ENCODE results near the gene ADGRG6. TPM values are rescaled to one million over a fixed set of nuclear protein-coding genes. Genes with fewer than 3 reads are reported as not detected.
"Not testable (repeated sequence)": the region's sequence is repeated elsewhere in the genome, so short reads cannot be mapped to it uniquely, and the experiment has no call there.

ADGRG6 gene
- total RNA-seq, 2 experiments from 2014 or later = 0.26 to 0.43 TPM

DNA sequence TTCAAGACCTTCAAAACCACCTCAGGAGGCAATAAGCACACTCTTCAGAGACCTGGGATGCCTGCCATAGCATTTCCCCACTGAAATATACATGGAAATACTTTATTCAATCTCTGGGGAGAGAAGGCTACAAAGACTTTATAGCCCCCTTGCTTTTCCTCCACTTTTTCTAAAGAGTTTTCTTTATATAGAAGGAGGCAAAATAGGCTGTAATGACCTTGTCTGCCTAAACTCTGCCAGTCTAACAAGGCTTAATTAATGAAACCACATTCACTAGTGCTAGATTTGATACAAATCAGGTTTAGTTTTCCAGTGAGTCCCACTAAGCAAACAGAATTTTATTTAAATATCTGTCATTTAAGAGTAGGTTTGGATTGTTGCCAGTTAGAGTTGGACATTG, 114.9 kb downstream of the ADGRG6 start:
- Mint-ChIP-seq H3K27me3 (peaks cover 10% of the 10 kb centered on the region), H3K9me3 (ENCODE audit: low read depth) (no peaks in the 10 kb centered on the region), H3K36me3 (ENCODE audit: low read depth) (no peaks in the 10 kb centered on the region), H3K4me3 (no peak overlapping the region), H3K27ac (no peak overlapping the region), H3K4me1 (peaks cover 18% of the 10 kb centered on the region)
- no peak for ATAC-seq
- no peak for DNase-seq
- intact Hi-C loops (cut with DNase I, micrococcal nuclease) = no loop called here
- ChIA-PET POLR2A (interaction anchor here (0.5 kb wide), 1 partner anchor 1129 kb away, joined by 4 read pairs; no protein-coding TSS in a partner anchor), CTCF (no interaction called here)

DNA sequence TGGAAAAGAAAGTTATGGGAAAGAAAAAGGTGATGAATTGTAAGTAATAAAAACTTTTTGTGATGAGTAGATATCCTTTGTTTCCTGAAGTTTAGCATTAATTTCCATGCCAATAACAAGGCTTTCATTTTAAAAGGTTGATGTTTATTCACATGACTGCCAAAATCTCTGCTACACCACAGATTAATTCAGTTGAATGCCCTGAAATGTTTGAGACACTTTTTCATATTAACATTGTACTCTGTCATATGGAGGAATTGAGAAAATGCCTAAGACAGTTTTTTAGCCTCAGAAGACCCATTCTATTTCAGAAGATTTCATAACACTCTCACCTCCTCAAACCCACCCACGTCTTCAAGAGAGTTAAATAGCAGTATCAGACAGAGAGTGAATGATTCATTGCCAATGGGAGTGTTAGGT, 115.5 kb downstream of the ADGRG6 start:
- POLR2A ChIA-PET = no interaction called here
- H3K9me3 Mint-ChIP-seq (ENCODE audit: low read depth) = no peaks in the 10 kb centered on the region
- no peak overlapping the region for H3K4me3 Mint-ChIP-seq
- intact Hi-C loops (cut with DNase I, micrococcal nuclease) = no loop called here
- peaks cover 18% of the 10 kb centered on the region for H3K4me1 Mint-ChIP-seq
- no peak overlapping the region for H3K27ac Mint-ChIP-seq
- no peaks in the 10 kb centered on the region for H3K36me3 Mint-ChIP-seq (ENCODE audit: low read depth)
- ATAC-seq = peak; percentile 26
- peaks cover 6% of the 10 kb centered on the region for H3K27me3 Mint-ChIP-seq
- CTCF ChIA-PET = no interaction called here
- DNase-seq = no peak

DNA sequence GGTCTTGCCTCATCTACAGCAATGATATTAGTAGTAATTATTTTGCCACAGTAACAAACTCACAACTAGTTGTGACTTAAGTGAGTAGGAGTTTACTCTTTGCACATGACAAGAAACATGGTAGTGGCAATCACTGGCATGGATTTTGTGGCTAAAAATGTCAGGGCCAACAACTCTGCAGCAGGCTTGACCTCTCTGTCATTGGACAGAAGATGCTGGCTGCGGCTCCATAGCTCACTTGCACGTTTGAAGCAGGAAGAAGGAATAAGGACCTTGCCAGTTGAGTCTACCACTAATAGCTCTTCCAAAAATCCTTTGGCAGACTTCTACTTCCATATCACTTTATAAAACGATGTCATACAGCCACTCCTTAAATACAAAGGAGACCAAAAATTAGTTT, 117.3 kb downstream of the ADGRG6 start:
- Mint-ChIP-seq H3K27me3 (peaks cover 6% of the 10 kb centered on the region), H3K4me3 (no peak overlapping the region), H3K27ac (no peak overlapping the region), H3K9me3 (ENCODE audit: low read depth) (no peaks in the 10 kb centered on the region), H3K4me1 (peaks cover 9% of the 10 kb centered on the region), H3K36me3 (ENCODE audit: low read depth) (no peaks in the 10 kb centered on the region)
- ATAC-seq (no peak), DNase-seq (no peak)
- CTCF ChIA-PET = no interaction called here
- intact Hi-C loops (cut with DNase I, micrococcal nuclease) = no loop called here
- POLR2A ChIA-PET = no interaction called here

DNA sequence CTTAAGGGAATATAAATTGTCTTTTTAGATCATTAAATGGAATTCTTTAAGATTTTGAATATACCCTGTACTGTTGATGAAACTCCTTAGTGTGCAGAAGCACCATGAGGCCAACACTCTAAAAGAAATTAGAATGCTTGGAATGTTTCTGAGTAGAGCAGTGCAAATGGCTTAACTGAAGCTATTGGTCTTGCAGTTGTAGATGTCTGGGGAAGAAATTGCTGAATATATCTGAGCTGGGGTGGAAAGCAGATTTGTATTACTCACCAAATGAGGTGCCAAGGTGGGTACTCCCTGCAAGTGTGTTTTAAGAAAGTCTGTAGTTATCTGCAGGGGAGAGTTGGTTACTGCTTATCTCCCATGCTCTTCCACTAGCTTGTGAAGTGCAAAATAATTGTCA, 119.0 kb downstream of the ADGRG6 start:
- H3K27ac Mint-ChIP-seq = no peak overlapping the region
- ChIA-PET POLR2A (interaction anchor here (0.5 kb wide), 1 partner anchor 49 kb away, joined by 3 read pairs; no protein-coding TSS in a partner anchor), CTCF (interaction anchor here (0.8 kb wide), 1 partner anchor 54 kb away, joined by 3 read pairs; no protein-coding TSS in a partner anchor)
- no peak overlapping the region for H3K4me3 Mint-ChIP-seq
- H3K4me1 Mint-ChIP-seq = peaks cover 7% of the 10 kb centered on the region
- H3K9me3 Mint-ChIP-seq (ENCODE audit: low read depth) = peaks cover 3% of the 10 kb centered on the region
- intact Hi-C loops (cut with DNase I, micrococcal nuclease) = no loop called here
- no peak for ATAC-seq
- peaks cover 5% of the 10 kb centered on the region for H3K27me3 Mint-ChIP-seq
- no peak for DNase-seq
- peaks cover 2% of the 10 kb centered on the region for H3K36me3 Mint-ChIP-seq (ENCODE audit: low read depth)

DNA sequence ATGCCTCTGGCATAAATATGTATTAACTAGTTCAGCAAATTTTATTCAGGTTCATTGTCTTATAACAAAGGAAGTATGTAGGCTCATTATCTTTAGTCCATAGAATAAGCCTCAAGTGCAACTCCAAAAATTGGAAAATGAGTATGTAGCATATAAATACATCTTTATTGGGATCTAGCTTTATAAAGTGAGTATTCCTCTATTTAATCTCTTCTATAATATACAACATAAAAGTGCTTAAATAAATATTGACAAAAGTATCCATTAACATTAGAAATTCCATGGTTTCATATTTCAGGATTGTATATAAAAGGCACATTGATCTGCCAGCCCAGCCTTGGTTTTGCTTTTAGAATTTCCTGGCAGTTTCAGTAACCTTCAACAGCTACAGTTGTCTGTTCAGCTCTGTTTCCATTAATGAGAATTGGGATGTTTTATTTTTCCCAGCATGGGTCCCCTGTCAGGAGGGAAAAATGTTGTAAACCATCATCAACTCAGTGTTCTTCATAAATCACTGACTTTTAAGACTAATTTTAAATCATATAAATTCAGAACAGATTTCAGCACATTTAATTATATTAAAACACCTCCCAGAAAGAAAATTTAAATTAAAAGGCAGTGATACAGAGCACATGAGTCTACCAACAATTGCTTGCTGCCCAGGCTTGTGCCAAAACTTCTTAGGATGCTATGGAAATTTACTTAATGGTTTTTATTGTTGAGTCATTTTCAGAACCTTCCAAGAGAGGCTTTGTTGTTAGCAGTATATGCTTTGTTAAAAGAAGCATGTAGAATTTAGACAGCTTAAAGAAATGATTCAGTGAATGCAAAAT, 119.7 kb downstream of the ADGRG6 start:
- POLR2A ChIA-PET = no interaction called here
- Mint-ChIP-seq H3K4me3 (no peak overlapping the region), H3K36me3 (ENCODE audit: low read depth) (peaks cover 2% of the 10 kb centered on the region), H3K27ac (no peak overlapping the region), H3K9me3 (ENCODE audit: low read depth) (peaks cover 3% of the 10 kb centered on the region), H3K27me3 (peaks cover 5% of the 10 kb centered on the region), H3K4me1 (peaks cover 7% of the 10 kb centered on the region)
- intact Hi-C loops (cut with DNase I, micrococcal nuclease) = no loop called here
- DNase-seq (no peak), ATAC-seq (no peak)
- CTCF ChIA-PET = interaction anchor here (0.8 kb wide), 1 partner anchor 53 kb away, joined by 3 read pairs; no protein-coding TSS in a partner anchor

DNA sequence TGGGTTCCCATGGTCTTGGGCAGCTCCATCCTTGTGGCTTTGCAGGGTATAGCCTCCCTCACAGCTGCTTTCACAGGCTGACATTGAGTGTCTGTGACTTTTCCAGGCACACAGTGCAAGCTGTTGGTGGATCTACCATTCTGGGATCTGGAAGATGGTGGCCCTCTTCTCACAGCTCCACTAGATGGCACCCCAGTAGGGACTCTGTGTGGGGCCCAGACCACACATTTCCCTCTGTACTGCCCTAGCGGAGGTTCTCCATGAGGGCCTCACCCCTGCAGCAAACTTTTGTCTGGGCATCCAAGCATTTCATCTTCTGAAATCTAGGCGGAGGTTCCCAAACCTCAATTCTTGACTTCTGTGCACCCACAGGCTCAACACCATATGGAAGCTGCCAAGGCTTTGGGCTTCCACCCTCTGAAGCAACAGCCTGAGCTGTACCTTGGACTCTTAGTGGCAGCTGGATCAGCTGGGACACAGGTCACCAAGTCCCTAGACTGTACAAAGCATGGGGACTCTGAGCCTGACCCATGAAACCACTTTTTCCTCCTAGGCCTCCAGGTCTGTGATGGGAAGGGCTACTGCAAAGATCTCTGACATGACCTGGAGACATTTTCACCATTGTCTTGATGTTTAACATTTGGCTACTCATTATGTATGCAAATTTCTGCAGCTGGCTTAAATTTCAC, 124.8 kb downstream of the ADGRG6 start:
- H3K27ac Mint-ChIP-seq; CTCF ChIA-PET; H3K27me3 Mint-ChIP-seq; H3K36me3 Mint-ChIP-seq (ENCODE audit: low read depth); intact Hi-C loops (cut with DNase I, micrococcal nuclease); H3K4me3 Mint-ChIP-seq; DNase-seq; ATAC-seq; POLR2A ChIA-PET; H3K9me3 Mint-ChIP-seq (ENCODE audit: low read depth); H3K4me1 Mint-ChIP-seq: not testable (repeated sequence)

DNA sequence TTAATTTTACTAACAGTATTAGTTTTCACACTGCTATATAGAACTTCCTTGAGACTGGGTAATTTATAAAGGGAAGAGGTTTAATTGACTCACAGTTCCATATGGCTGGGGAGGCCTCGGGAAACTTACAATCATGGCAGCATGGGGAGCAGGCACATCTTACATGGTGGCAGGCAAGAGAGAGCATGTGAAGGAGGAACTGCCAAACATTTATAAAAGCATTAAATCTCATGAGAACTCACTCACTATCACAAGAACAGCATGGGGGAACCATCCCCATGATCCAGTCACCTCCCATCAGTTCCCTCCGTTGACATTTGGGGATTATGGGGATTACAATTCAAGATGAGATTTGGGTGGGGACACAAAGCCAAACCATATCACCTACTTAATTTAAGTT, 126.7 kb downstream of the ADGRG6 start:
- H3K4me1 Mint-ChIP-seq; H3K36me3 Mint-ChIP-seq (ENCODE audit: low read depth); CTCF ChIA-PET; H3K9me3 Mint-ChIP-seq (ENCODE audit: low read depth); intact Hi-C loops (cut with DNase I, micrococcal nuclease); DNase-seq; H3K27ac Mint-ChIP-seq; H3K27me3 Mint-ChIP-seq; H3K4me3 Mint-ChIP-seq; ATAC-seq; POLR2A ChIA-PET: not testable (repeated sequence)

DNA sequence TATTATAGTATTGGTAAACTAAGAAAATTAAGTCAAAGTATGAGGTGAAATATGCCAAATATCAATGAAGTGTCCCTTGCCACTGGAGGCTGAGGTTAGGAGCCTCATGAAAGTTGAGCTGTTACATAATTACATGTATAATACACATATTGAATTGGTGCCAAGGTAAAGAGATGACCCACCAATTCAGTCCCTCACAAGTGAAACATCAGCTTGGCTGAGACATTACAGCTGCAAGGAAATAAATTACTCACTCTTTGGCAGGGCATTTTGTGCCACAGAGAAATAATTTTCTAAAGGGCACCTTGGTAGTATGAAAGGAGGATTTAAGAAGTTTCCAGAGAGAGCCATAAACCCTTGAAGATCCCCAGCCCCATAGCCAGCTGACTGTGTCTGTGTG, 127.4 kb downstream of the ADGRG6 start:
- peaks cover 2% of the 10 kb centered on the region for H3K36me3 Mint-ChIP-seq (ENCODE audit: low read depth)
- intact Hi-C loops (cut with DNase I, micrococcal nuclease) = no loop called here
- ATAC-seq (no peak), DNase-seq (no peak)
- no peak overlapping the region for H3K27ac Mint-ChIP-seq
- CTCF ChIA-PET = no interaction called here
- H3K4me3 Mint-ChIP-seq = no peak overlapping the region
- peaks cover 9% of the 10 kb centered on the region for H3K9me3 Mint-ChIP-seq (ENCODE audit: low read depth)
- POLR2A ChIA-PET = no interaction called here
- H3K27me3 Mint-ChIP-seq = no peaks in the 10 kb centered on the region
- H3K4me1 Mint-ChIP-seq = no peaks in the 10 kb centered on the region

DNA sequence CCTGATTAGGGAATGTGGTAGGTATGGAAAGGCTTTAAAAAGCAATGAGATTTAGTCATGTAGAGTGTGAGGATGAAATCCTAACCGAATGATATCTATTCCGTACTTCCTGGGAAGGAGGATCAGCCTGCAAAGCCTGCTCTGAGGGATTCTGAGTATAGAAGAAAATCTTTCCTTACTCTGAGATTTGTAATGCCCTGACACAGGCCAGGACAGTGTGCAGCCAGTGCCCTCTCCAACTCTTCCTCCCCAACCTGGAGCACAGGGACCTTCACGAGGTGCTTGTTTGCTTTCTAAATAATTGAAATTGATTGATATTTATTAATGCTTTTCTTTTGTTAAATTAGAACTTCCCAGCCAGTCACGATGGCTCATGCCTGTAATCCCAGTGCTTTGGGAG, 131.6 kb downstream of the ADGRG6 start:
- H3K4me3 Mint-ChIP-seq = no peak overlapping the region
- intact Hi-C loops (cut with DNase I, micrococcal nuclease) = no loop called here
- no peaks in the 10 kb centered on the region for H3K36me3 Mint-ChIP-seq (ENCODE audit: low read depth)
- H3K4me1 Mint-ChIP-seq = no peaks in the 10 kb centered on the region
- POLR2A ChIA-PET = no interaction called here
- peaks cover 1% of the 10 kb centered on the region for H3K9me3 Mint-ChIP-seq (ENCODE audit: low read depth)
- H3K27ac Mint-ChIP-seq = no peak overlapping the region
- DNase-seq (no peak), ATAC-seq (no peak)
- H3K27me3 Mint-ChIP-seq = no peaks in the 10 kb centered on the region
- CTCF ChIA-PET = no interaction called here

DNA sequence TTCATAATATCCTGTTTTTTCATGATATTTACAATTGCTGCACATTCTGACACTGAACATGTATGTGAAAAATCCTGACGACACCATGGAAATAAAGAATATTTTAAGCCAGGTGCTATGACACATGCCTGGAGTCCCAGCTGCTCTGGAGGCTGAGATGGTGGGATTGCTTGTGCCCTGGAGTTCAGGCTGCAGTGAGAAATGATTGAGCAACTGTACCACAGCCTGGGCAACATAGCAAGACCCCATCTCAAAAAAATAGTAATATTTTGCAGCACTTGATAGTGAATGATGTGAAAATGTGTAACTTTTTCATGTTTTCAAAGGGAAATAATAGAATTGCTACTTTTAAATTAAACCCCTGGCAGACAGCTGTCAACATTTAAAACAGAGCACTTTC, 137.1 kb downstream of the ADGRG6 start:
- ChIA-PET POLR2A (no interaction called here), CTCF (interaction anchor here (1.0 kb wide), 1 partner anchor 11 kb away, joined by 3 read pairs; no protein-coding TSS in a partner anchor)
- DNase-seq (no peak), ATAC-seq (no peak)
- H3K9me3 Mint-ChIP-seq (ENCODE audit: low read depth) = no peaks in the 10 kb centered on the region
- no peaks in the 10 kb centered on the region for H3K27me3 Mint-ChIP-seq
- no peak overlapping the region for H3K4me3 Mint-ChIP-seq
- H3K4me1 Mint-ChIP-seq = peaks cover 3% of the 10 kb centered on the region
- intact Hi-C loops (cut with DNase I, micrococcal nuclease) = no loop called here
- H3K36me3 Mint-ChIP-seq (ENCODE audit: low read depth) = no peaks in the 10 kb centered on the region
- H3K27ac Mint-ChIP-seq = no peak overlapping the region

DNA sequence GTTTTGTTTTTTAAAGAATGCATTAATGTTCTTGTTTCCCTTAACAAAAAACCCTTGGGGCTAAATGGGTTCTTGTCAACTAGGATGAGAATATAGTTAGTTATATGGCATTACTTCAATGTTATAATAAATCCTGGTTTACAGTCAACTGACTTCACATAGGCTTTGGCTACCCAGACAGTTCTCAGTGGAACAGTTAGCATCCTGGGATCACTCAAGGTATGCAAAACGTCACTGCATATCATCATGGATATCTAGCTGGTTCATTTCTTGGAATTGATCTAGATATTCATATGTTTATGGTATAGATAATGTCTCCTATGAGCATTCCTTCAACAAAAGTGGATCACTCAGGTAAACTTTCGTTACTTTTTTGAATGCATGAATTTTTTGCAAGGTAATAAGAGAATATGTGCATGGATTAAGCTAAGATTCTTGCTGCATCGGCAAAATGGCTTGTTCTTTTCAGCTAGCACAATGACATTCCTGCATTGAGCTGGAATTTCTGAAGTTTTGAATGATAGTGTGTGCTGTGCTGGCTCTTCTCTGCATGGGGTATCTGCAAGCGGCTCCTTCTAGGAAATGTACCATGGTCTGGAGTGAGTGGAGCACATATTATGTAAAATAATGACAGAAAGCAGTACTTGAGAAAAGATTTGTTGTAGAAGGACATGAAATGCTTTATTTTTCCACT, 138.9 kb downstream of the ADGRG6 start:
- ChIA-PET CTCF (no interaction called here), POLR2A (interaction anchor here (0.6 kb wide), 1 partner anchor 463 kb away, joined by 3 read pairs; no protein-coding TSS in a partner anchor)
- DNase-seq (no peak), ATAC-seq (no peak)
- peaks cover 3% of the 10 kb centered on the region for H3K4me1 Mint-ChIP-seq
- H3K27ac Mint-ChIP-seq = no peak overlapping the region
- H3K9me3 Mint-ChIP-seq (ENCODE audit: low read depth) = no peaks in the 10 kb centered on the region
- intact Hi-C loops (cut with DNase I, micrococcal nuclease) = no loop called here
- no peak overlapping the region for H3K4me3 Mint-ChIP-seq
- H3K27me3 Mint-ChIP-seq = no peaks in the 10 kb centered on the region
- no peaks in the 10 kb centered on the region for H3K36me3 Mint-ChIP-seq (ENCODE audit: low read depth)
